HG03045 (cell line): ENCODE results near the gene PDIA5.

ENCODE experiments used
- ATAC-seq: cut with Tn5 transposase; IDR thresholded peaks from one replicate; pipeline ENCODE4 v1.9.1; 2021; ENCODE audit warnings: mild to moderate bottlenecking, moderate library complexity; ENCODE audit not compliant: unreplicated experiment

Gene PDIA5

DNA sequence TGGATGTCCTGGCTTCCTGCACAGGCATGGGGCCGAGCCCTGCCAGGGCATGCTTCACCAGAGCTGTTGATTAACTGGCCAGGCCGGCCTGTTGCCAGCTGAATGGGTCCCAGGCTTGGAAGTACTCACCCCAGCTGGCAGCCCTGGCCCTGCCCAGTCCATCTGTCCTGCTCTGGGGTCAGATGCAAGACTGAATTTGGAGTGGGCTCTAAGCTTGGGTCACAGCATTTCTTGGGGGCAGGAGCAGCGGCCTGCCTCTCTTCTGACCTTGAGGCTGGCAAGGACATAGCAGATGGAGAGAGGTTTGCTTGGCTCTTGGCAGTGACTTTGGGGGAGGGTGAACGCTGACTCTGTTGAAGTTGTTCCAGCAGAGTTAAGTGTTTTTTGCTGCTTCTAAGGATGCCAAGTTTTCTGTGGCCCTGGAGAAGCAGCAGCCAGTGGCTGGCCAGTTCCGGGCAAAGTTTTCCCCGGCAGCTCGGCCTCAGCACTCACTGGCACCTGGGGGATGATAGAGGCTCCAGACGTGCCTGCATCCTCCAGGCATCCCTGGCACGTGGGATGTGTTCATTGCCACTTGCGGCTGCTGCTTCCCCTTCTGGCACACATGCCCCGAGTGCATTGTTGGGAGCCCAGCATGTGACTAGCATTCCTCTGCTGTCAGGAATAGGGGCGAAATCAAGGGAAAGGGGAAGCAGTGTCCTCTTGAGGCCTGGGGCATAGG is 22.9 kb downstream of the PDIA5 start:
- ATAC-seq, result no peak

DNA sequence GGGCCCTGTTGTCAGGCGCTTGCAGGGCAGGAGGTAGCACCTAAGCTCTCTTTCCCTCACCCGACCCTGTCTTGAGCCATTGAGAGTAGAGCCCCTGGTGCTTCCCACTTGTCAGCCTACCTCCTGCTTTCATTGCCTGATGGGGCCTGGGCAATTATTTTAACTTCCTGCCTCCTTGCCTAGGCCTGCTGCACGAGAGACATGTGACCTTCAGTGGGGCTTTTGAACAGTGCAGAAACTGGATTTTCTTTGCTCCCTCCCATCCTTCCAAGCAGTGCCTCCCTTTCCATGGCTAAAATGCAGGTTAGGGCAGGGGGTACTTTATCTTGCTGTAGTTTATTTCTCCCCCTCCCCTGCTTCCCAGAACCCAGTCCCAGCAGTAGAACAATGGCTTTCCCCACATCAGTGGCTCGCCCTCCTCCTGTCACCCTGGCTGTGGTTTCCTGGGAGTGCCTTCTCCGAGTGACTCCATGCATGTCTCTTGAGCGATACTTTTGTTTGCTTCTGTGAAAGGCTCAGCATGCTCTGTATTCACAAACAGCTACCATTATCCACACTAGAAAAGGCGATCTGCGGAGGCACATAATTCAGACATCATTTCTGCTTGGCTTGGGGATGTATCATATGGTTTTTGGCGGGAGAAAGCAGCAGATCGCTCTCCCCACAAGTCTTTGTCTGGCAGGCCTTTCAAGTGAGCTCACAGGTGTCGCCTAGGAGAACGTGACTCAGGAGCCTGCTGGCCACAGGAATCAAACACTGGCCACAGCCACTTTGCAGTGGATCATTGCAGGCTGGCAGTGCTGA is 24.1 kb downstream of the PDIA5 start:
- ATAC-seq, result no peak

DNA sequence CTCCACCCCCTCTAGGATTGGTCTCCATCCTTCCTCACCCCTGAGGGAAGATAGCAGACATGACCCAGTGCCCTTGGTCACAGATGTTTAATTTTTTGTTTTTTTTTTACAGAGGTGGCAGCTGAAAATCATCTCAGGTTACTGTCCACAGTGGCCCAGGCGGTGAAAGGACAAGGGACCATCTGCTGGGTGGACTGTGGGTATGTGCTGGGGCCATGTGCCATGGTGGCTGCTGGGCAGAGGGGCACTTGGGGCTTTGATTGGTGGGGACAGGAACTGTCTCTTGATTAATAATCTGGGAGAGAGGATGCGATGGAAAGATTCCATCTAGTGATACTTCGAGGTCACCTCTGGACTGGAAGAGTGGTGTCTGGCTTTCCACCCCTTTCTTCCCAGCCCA is 25.4 kb downstream of the PDIA5 start:
- no peak for ATAC-seq

DNA sequence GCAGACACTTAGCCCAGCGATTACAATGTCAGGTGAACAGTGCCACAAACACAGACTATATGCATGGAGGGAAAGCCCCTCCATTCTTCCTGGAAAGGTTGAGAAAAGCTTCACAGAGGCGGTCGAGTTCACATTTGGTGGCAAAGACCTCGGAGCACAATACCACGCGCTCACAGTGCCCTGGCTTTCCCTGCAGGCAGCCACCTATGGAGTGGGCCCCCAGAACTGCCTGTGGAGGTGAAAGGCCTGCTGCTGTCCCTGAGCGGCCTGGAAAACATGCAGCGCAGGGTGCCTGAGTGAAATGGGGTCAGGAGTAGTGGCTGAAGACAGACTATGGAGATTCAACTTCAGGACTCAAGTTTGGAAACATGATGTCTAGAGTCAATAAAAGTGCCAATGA is 26.9 kb downstream of the PDIA5 start:
- no peak for ATAC-seq

DNA sequence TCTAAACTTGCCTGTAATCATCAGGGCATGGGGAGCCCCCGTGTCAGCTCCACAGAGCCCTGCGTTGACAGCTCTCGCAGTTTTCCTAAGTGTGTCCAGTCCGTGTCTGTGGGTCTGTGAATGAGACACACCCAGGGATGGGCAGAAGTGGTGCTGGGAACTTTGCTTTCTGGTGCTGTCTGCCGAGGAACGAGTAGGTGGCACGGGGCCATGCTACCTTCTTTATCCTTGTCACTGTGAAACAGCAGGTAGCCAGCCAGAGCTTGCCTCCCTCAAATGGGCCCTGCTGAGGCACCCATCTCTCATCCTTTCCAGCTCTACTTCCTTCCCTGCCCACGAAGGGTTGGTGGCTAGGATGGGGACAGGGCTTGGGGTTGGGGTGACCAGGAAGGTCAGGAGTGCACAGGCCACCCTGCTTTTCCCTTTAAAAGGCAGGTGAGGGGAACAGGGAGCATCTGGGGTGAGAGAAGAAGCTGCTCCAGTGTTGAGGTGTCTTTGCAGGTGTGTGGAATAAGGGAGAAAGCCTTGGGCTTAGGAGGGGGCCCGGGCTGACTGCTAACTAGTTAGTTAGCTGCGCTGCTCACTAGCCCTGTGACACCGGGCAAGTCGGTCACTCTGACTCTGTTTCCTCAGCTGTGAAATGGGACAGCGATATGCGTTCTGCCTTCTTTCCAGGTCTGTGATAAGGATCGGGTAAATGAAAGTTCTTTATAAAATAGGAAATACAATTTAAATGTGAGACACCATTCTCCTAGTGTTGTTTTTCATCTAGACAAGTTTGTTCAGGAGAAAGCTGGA is 27.9 kb downstream of the PDIA5 start:
- no peak for ATAC-seq

DNA sequence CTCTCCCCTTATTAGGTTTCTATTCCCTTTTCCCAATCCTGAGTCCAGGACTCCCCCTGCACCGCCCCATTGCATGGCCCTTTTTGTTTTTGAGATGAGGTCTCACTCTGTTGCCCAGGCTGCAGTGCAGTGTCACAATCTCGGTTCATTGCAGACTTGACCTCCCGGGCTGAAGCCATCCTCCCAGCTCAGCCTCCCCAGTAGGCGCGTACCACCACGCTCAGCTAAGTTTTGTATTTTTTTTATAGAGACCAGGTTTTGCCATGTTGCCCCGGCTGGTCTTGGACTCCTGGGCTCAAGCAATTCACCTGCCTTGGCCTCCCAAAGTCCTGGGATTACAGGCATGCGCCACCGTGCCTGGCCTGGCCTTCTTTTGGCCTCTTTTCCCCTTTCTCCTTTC is 29.3 kb downstream of the PDIA5 start:
- no peak for ATAC-seq

DNA sequence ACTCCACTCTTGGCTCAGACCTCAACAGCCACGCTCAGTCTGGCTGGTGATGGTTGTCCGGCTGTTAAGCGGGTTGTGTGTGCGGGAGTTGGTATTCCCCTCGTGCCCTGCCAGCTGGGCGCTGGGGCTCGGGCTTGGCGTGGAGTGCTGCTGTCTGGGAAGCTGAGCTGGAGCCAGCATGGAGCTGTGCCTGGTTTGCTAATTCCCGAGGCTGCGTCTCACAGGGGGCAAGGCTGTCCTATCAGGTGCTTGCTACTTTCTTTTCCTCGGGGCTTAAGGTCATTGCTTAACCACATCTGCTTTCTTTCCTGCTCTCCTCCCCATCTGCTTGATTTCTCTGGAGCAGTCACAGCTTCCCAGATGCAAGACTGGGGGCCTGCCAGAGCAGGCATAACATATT is 29.9 kb downstream of the PDIA5 start:
- no peak for ATAC-seq

DNA sequence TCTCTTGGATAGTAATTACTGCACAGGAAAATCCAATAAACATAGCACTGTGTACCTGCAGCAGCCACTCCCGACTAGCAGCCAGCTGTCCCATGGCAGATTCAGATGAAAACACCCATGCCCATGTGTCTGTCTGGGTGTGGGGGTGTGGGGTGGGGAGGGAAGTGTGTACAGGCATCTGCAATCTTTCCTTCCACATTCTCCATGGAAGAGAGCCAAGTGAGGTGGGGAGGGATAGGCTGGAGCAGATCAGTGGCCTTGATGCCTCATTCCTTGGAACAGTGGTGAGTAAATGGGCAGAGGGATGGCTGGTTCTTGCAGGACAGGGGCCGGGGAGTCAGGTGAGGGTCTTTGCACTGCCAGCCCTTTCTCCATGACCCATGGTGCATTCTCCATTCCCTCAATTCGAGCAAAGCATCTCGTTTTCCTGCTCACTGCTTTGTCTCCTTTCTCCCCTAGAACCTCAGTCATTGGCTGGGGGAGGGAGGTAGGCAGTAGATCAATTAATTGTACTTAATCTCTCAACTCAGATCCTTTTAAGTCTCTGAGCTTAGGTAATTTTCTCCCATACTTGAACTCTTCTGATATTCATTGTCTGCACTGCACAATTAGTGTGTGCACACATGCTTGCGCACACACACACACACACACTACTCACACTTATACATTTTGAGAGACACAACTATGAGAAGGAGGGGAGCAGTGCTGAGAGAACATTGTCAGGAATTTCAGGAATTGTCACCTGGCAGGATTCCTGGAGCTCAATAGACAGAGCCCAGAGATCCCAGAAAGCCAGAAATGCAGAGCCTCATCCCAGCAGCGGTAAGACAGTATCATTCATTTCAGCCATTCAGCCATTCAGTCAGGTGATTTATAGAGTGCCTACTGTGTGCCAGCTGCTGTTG is 31.9 kb downstream of the PDIA5 start:
- no peak for ATAC-seq

DNA sequence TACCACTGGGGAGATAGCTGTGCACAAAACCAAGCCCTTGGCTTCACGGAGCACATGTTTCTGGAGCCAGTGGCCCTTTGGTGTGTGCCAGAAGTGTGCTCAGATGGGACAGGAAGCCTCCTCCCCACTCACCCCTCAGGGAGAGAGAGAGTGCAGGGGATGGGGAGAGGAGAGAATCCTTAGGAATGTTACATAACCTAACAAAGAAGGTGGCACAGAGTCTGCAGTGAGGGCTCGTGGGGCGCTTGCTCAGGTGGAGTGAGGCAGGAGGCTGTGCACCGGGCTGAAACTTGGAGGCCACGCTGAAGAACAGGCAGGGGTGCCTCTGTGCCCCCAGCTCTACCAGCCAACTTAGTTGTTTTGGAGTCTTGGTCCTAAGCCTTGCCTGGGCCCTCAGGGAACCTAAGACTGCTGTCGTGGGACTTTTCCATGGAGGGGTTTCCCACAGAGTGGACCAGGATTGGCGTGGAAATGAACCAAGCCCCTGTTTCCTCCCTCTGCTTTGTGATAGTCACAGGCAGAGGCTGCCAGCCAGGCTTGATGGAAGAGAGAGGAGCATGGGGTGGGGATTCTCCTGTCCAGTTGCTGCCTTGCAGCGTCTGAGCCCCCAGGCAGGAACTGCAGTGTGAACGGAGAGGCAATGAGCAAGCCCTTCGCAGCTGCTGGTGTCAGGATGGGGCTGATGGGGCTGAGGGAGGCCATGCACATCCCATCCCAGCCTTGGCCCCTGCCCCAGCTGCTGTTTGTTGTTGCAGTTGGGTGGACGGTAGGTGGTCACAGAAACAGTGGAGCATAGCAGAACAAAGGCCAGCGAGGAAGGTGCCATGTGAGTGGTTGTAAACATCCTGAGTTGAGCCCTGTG is 32.7 kb downstream of the PDIA5 start:
- ATAC-seq, result no peak

DNA sequence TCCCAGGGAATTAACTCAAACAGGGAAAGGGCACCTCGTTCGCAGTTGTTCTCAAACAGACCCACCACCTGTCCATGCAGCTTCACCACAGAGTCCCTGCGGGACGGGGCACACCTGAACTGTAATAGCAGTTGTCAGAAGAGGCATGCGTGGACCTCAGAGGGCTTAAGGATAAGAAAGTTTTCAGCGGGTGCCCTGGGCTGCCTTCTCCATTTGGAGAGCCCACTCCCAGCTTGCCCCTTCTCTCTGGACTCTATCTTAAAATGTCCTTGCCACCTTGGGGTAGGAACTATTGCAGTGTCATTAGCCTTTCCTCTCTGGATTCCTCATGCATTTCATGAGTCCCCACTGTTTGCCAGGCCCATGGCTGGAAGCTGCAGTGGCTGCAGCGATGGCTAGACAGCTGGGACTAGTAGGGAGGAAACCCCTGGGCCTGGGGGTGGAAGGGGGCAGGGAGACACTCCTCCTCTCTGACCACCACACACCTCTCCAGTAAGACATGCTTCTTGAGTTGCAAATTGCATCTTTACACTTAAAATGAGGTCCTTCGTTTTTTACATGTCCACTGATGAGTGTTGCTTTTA is 33.5 kb downstream of the PDIA5 start:
- no peak for ATAC-seq

DNA sequence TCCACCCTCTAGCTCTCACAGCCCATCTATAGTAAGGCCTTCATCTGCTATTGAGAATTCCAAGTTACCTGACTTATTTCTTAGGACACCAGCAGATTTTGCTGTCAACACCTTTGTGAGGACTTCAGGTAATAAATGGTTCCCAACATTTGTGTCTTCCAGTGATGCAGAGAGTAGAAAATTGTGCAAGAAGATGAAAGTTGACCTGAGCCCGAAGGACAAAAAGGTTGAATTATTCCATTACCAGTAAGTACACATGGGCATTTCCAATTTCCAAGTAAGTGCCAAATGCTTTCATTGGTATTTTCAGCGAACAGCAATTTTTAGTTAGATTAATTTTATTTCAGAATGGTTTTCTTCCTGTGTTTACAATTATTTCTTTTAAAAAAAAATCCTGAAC is 35.4 kb downstream of the PDIA5 start:
- ATAC-seq, result no peak

DNA sequence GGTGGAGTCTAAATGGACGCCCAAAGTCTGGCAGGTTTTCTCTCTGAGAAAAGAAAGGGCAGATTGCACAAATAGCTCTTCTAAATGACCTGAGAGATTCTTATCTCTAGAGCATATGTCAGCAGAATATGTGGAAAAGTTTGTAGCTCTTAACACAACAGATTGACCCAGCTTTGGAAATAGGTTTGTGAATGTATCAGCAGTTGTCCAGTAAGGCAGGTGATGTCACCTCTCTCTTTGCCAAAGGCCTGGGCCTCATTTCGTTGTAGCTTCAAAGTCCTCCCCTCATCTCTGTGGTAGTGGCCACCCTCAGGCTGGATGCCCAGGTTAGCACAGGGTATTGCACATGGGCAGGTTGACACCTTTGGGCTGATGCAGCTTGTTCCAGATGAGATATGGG is 36.0 kb downstream of the PDIA5 start:
- no peak for ATAC-seq

DNA sequence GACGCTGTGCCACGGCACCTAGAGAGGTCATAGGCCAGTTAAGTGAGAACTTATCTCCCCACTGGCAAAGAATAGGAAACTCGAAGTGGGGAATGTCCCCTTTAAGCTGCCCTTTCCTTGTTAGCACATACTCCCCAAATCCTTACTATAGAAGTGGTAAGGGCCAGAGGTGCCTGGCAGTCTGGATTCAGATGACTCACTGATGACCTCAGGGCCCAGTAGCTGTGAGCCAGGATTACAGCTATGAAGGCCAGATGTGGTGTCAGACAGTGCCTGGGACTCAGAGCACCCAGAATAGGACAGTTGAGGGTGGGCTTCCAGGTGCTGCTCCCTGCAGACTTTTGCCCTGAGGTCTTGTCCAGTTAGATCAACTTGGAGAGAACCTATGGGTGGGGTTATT is 37.7 kb downstream of the PDIA5 start:
- no peak for ATAC-seq

DNA sequence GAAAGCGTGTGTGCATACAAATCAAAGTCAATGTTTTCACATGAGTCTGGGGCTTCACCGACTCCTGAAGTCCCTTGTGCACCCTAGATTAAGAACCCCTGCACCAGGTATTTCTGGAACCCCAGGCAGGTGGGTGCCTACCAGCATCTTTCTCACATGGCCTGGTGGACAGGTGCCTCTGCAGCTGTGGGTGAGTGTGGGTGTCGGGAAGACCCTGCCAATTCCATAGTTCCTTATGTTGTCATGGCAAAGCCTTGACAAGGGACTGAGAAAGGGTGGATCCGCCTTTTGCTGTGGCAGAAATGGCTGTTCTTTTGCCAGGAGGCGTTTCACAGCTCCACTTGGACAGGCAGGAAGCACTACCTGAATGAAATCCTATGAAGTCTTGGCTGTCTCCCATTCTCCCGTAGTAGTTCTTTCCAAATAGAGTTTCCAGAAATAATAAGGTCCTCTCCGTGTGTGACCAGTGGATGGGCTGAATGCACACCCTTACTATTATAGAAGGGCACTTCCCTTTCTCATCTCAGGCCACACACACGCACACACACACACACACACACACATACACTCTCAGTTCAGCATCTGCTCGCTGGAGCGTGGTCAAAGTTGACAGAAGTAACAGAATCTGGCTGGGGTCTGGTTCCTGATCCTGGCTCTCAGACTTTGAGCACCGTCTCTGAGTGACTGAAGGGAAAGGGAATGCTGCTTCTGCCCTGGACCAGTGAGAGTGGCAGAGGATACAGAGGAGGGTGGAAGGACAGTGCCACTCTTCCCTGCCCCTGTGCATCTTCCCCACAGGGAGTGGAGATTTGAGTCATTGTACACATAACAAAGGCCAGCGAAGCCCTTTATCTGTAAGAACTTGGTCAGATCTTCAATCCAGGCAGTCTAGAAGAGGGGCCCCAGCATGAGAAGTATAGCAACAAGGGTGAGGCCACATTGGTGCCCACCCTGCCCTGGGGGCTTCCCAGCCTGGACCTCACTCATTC is 38.7 kb downstream of the PDIA5 start:
- ATAC-seq, result no peak

DNA sequence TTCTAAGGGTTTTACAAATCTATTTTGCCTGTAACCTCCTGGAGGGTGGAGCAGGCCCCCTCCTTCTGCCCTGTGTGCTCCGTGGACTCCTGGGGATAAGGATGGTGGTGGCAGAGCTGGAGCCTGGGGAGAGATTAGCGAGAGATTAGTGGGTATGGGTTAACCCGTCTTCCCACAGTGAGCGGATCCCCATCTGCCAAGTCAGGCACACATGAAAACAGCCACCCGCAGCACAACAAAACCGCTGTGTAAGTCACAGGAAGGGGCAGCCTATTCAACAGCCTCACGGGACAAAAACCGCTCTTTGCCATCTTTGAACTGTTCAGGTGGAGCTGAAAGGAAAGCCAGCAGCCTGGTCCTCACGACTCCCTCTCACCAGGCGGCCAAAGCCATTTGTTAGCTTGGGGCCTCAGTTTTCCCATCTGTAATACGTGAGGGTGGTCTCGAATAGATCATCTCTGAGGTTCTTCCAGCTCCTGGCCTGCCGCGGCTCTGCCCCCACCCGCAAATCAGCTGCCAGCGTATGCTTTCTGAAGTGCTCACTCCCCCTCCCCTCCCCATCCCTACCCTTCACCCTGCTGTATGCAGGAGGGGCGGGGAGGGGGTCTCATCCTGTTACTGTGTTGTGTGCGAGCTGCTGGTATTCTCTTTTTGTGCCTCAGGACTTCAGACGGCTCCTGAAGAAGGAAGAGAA is 43.6 kb downstream of the PDIA5 start:
- ATAC-seq, result no peak

DNA sequence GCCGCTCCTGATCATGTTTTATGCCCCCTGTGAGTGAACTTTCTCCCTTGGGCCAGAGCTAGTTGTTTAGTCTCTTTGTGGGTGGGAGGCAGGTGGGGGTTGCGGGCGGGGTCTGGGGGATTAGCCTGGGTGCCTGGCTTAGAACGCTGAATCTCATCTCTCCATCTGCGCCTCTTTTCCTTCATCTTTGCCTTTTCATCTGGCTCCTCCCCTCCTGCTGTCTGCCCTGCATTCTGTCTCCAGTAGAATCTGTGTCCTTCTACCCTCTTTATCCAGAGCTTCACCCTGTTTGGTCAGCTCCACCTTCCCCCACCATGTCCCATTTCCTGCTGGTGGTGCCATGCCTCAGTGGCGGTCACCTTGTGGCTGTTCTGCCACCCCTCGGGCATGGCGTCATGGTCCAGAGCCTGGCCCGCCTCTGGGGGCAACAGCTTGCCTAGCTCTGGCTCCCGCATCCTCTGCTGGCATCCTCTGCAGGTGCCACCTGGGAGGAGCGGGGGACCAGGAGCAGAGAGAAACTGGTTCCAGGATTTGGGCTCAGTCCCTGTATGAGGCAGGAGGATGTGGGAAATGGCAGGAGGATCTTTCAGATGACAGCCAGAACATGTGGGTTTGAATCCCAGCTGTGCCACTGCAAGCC is 44.3 kb downstream of the PDIA5 start:
- ATAC-seq, result no peak

DNA sequence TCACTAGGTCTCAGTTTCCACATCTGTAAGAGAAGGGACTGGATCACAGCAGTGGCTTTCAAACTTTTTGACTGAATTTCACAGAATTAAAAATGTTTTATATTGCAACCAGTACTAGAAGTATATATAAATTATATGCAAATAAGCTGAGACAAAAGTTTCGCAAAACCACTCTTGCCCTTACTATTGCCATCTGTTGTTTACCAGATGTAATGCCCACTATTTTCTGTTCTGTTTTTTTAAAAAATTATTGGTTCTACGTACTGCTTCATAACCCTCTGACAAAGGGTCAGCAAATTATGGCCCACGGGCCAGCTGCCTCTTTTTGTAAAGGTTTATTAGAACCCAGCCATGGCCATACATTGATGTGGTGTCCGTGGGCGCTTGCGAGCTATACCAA is 44.8 kb downstream of the PDIA5 start:
- ATAC-seq, result no peak
